ENCODE measurements around the gene KLHL36.

KLHL36 gene

GRCh38 chr16:84605339-84605848 lies 42.9 kb upstream of the KLHL36 start:
- no peak for TF ChIP-seq CTCF (IDR thresholded peaks at IDR 0.05; ENCODE audit: low read depth, low read length, missing control alignments)
- H3K4me3 ChIP-seq (ENCODE audit: low read depth, low read length): no peak overlapping the region
- no peak for DNase-seq (ENCODE audit: low read depth)

GRCh38 chr16:84606081-84606875 lies 42.0 kb upstream of the KLHL36 start:
- H3K4me3 ChIP-seq (ENCODE audit: low read depth, low read length): no peak overlapping the region

GRCh38 chr16:84607061-84607460 lies 41.2 kb upstream of the KLHL36 start:
- no peak for TF ChIP-seq CTCF (IDR thresholded peaks at IDR 0.05; ENCODE audit: low read depth, low read length, missing control alignments)

More at GRCh38 chr16:84606081-84606875, 42.0 kb upstream of the KLHL36 start:
- no peak for TF ChIP-seq CTCF (IDR thresholded peaks at IDR 0.05; ENCODE audit: low read depth, low read length, missing control alignments)
- DNase-seq (ENCODE audit: low read depth): no peak

GRCh38 chr16:84607694-84608093 lies 40.6 kb upstream of the KLHL36 start:
- TF ChIP-seq CTCF (IDR thresholded peaks at IDR 0.05; ENCODE audit: low read depth, low read length, missing control alignments): no peak
- H3K4me3 ChIP-seq (ENCODE audit: low read depth, low read length): no peak overlapping the region; the same call in 1 of the 2 replicates
- DNase-seq (ENCODE audit: low read depth): no peak

More at GRCh38 chr16:84607061-84607460, 41.2 kb upstream of the KLHL36 start:
- no peak for DNase-seq (ENCODE audit: low read depth)
- H3K4me3 ChIP-seq (ENCODE audit: low read depth, low read length): no peak overlapping the region

- no peak for DNase-seq (ENCODE audit: low read depth)
- peak overlapping the region; percentile 26; the same call in 1 of the 2 replicates for H3K4me3 ChIP-seq (ENCODE audit: low read depth, low read length)
- TF ChIP-seq CTCF (IDR thresholded peaks at IDR 0.05; ENCODE audit: low read depth, low read length, missing control alignments): no peak
Measured at GRCh38 chr16:84608282-84608681, 40.0 kb upstream of the KLHL36 start.

GRCh38 chr16:84609563-84610177 lies 38.6 kb upstream of the KLHL36 start:
- TF ChIP-seq CTCF (IDR thresholded peaks at IDR 0.05; ENCODE audit: low read depth, low read length, missing control alignments): no peak
- H3K4me3 ChIP-seq (ENCODE audit: low read depth, low read length): no peak overlapping the region
- DNase-seq (ENCODE audit: low read depth): no peak
